HepG2 (cell line): ENCODE data around the gene PLEKHN1. TPM values are rescaled to one million over a fixed set of nuclear protein-coding genes. Genes with fewer than 3 reads are reported as not detected.
A peak's percentile ranks its signal among the peaks of the same experiment; 100 is the strongest.

Source experiments
- ATAC-seq: fragments of 200-7000 bp; cut with Tn5 transposase; 3 replicates; pipeline ENCODE4 v1.9.1; 2020; ENCODE audit warnings: mild to moderate bottlenecking, moderate library complexity
- BruUV-seq: library from RNA; stranded (reverse); fragments of 400-500 nt; replicated peaks from 2 replicates; lab custom pipeline; 2021; lab: Mats Ljungman, UMichigan
- CTCF ChIA-PET: fragments of 300-600 bp; formaldehyde crosslinking; extraction: SDS; loops from one replicate; lab custom pipeline; 2021; ENCODE audit warnings: low total read pairs, inconsistent platforms, low intra/inter-chr PET ratio; lab: Yijun Ruan, JAX
- POLR2A ChIA-PET: fragments of 350-600 bp; sonication (Branson Sonifier 250); formaldehyde crosslinking; loops from one replicate; lab custom pipeline; 2020; ENCODE audit warnings: antibody characterized with exemption, inconsistent platforms; lab: Yijun Ruan, JAX
- DNase-seq: peaks from one replicate; pipeline ENCODE4 v3.0.0-alpha.2; 2015; ENCODE audit warnings: low spot score
- FAIRE-seq: peaks from 3 replicates; lab custom pipeline; 2011; peaks lifted over from hg19 to GRCh38; lab: Jason Lieb, UNC
- H2AFZ ChIP-seq: one replicate; pipeline ENCODE4 v1.6.1; 2011; ENCODE audit warnings: low read length, inconsistent platforms
- H3K27ac ChIP-seq: fragments of 300-600 bp; 3 replicates; pipeline ENCODE4 v1.8.0; 2011; ENCODE audit warnings: mixed run types, mild to moderate bottlenecking, mixed read lengths, low read length, inconsistent platforms; ENCODE audit not compliant: insufficient read depth; ENCODE audit errors: extremely low read length
- H3K27me3 ChIP-seq, 2 experiments: fragments of 200-600 bp in 1 of 2; 2 replicates in 1 of 2; 3 replicates in 1 of 2; pipeline versions ENCODE4 v1.6.0 to v1.8.0; 2011; ENCODE audit warnings: low read length in 2 of 2, mild to moderate bottlenecking in 2 of 2, moderate library complexity in 2 of 2, inconsistent platforms in 1 of 2; ENCODE audit not compliant: insufficient read depth in 2 of 2, control insufficient read depth in 1 of 2
- H3K36me3 ChIP-seq, 2 experiments: fragments of 200-600 bp in 1 of 2; replicated peaks in 1 of 2; 2 replicates in 1 of 2; 3 replicates in 1 of 2; pipeline versions ENCODE4 v1.5.1 to v1.8.0; 2011; ENCODE audit warnings: low read length in 2 of 2, inconsistent platforms in 1 of 2; ENCODE audit not compliant: insufficient read depth in 2 of 2, control insufficient read depth in 1 of 2
- H3K4me1 ChIP-seq: 2 replicates; pipeline ENCODE4 v1.5.1; 2012; ENCODE audit warnings: low read length, inconsistent platforms; ENCODE audit not compliant: insufficient read depth
- H3K4me2 ChIP-seq: 2 replicates; pipeline ENCODE4 v1.6.0; 2011; ENCODE audit warnings: low read depth, low read length, inconsistent platforms
- H3K4me3 ChIP-seq, 3 experiments: fragments of 200-600 bp in 1 of 3; sonication (generic), shearing (Covaris generic) in 1 of 3; replicated peaks in 1 of 3; 2 replicates each; pipeline ENCODE4 v1.5.1; 2011 to 2016; ENCODE audit warnings: low read length in 3 of 3, inconsistent platforms in 2 of 3, low read depth in 2 of 3, mild to moderate bottlenecking in 2 of 3, control low read depth in 1 of 3, mixed read lengths in 1 of 3; ENCODE audit not compliant: insufficient read depth in 1 of 3
- H3K79me2 ChIP-seq: one replicate; pipeline ENCODE4 v1.6.1; 2011; ENCODE audit warnings: low read length, inconsistent platforms; ENCODE audit not compliant: insufficient read depth
- H3K9ac ChIP-seq: 2 replicates; pipeline ENCODE4 v1.6.0; 2011; ENCODE audit warnings: mild to moderate bottlenecking, low read depth, low read length, inconsistent platforms; ENCODE audit not compliant: insufficient read depth
- H3K9me3 ChIP-seq: 2 replicates; pipeline ENCODE4 v1.5.1; 2012; ENCODE audit warnings: mild to moderate bottlenecking, low read length
- H4K20me1 ChIP-seq: 2 replicates; pipeline ENCODE4 v1.6.0; 2011; ENCODE audit warnings: inconsistent platforms, mild to moderate bottlenecking, low read length, moderate library complexity; ENCODE audit not compliant: insufficient read depth
- EEA1 ChIP-seq: sonication (generic); formaldehyde crosslinking; IDR thresholded peaks from 2 replicates; pipeline ENCODE4 v1.5.1; 2020; ENCODE audit warnings: mild to moderate bottlenecking, missing genetic modification reagents, borderline replicate concordance
- FOXK1 ChIP-seq: sonication (generic); formaldehyde crosslinking; IDR thresholded peaks from 2 replicates; pipeline ENCODE4 v1.4.0; 2020; ENCODE audit warnings: low read depth, missing genetic modification reagents, borderline replicate concordance
- KAT7 ChIP-seq: IDR thresholded peaks from 2 replicates; pipeline ENCODE4 v1.6.1; 2018; ENCODE audit warnings: borderline replicate concordance, missing compliant biosample characterization
- KDM1A ChIP-seq: IDR thresholded peaks from 2 replicates; pipeline ENCODE4 v1.6.1; 2016; ENCODE audit warnings: missing compliant biosample characterization
- KDM3A ChIP-seq: IDR thresholded peaks from 2 replicates; pipeline ENCODE4 v1.6.1; 2018; ENCODE audit warnings: low read depth, missing compliant biosample characterization
- MXI1 ChIP-seq: IDR thresholded peaks from 3 replicates; pipeline ENCODE4 v1.6.1; 2012; ENCODE audit warnings: low read depth, low read length, inconsistent platforms, borderline replicate concordance
- NFRKB ChIP-seq: fragments of 450-650 bp; IDR thresholded peaks from 2 replicates; pipeline ENCODE4 v1.6.1; 2017
- PITX1 ChIP-seq: sonication (generic); formaldehyde crosslinking; IDR thresholded peaks from 2 replicates; pipeline ENCODE4 v1.5.1; 2020; ENCODE audit warnings: mild to moderate bottlenecking, missing genetic modification reagents
- RFX3 ChIP-seq: IDR thresholded peaks from 2 replicates; pipeline ENCODE4 v1.6.1; 2016; ENCODE audit warnings: missing biosample characterization, missing genetic modification reagents
- RXRB ChIP-seq: IDR thresholded peaks from 2 replicates; pipeline ENCODE4 v1.6.1; 2016; ENCODE audit warnings: borderline replicate concordance, missing genetic modification reagents, missing compliant biosample characterization
- SP2 ChIP-seq: sonication (generic); formaldehyde crosslinking; IDR thresholded peaks from 2 replicates; pipeline ENCODE4 v1.5.1; 2020; ENCODE audit warnings: mild to moderate bottlenecking, missing genetic modification reagents
- TFDP1 ChIP-seq: IDR thresholded peaks from 2 replicates; pipeline ENCODE4 v1.6.1; 2016; ENCODE audit warnings: missing compliant biosample characterization, missing genetic modification reagents, borderline replicate concordance
- ZBTB43 ChIP-seq: sonication (generic); formaldehyde crosslinking; conservative IDR thresholded peaks from 2 replicates; pipeline ENCODE4 v1.4.0; 2020; ENCODE audit warnings: missing genetic modification reagents
- ZNF207 ChIP-seq: fragments of 450-650 bp; IDR thresholded peaks from 2 replicates; pipeline ENCODE4 v1.6.1; 2016; ENCODE audit warnings: antibody characterized with exemption, borderline replicate concordance
- ZNF3 ChIP-seq: IDR thresholded peaks from 2 replicates; pipeline ENCODE4 v1.7.0; 2017; ENCODE audit warnings: inconsistent platforms
- ZNF484 ChIP-seq: sonication (generic); formaldehyde crosslinking; IDR thresholded peaks from 2 replicates; pipeline ENCODE4 v1.5.1; 2020; ENCODE audit warnings: mild to moderate bottlenecking, low read depth, missing genetic modification reagents, borderline replicate concordance
- ZNF660 ChIP-seq: sonication (generic); formaldehyde crosslinking; IDR thresholded peaks from 2 replicates; pipeline ENCODE4 v1.5.1; 2020; ENCODE audit warnings: mild to moderate bottlenecking, low read depth, missing genetic modification reagents, borderline replicate concordance
- ZNF75D ChIP-seq: sonication (generic); formaldehyde crosslinking; IDR thresholded peaks from 2 replicates; pipeline ENCODE4 v1.8.1; 2023; ENCODE audit warnings: missing genetic modification reagents, mild to moderate bottlenecking, borderline replicate concordance
- ZNF777 ChIP-seq: sonication (generic); formaldehyde crosslinking; IDR thresholded peaks from 2 replicates; pipeline ENCODE4 v1.4.0; 2020; ENCODE audit warnings: missing genetic modification reagents
- ZNF788 ChIP-seq: sonication (generic); formaldehyde crosslinking; IDR thresholded peaks from 2 replicates; pipeline ENCODE4 v1.5.0; 2020; ENCODE audit warnings: mild to moderate bottlenecking, missing genetic modification reagents, borderline replicate concordance
- ZSCAN31 ChIP-seq: sonication (generic); formaldehyde crosslinking; IDR thresholded peaks from 2 replicates; pipeline ENCODE4 v1.5.0; 2020; ENCODE audit warnings: low read depth, mild to moderate bottlenecking, missing genetic modification reagents
- WGBS: methylation state at CpG from one replicate; pipeline ENCODE4 v1.1.6; 2017; ENCODE audit warnings: low lambda C conversion rate; 5-methylcytosine and 5-hydroxymethylcytosine counted together
- in situ Hi-C: cut with HindIII; loops from 2 replicates; pipeline ENCODE4 v1.10.0; 2017; ENCODE audit warnings: low pct_unique_long_range_greater_than_20kb; ENCODE audit not compliant: extremely low pct_ligation_motif_present
- intact Hi-C: fragments of 100-400 bp; cut with micrococcal nuclease; formaldehyde crosslinking; loops from one replicate; pipeline ENCODE4 v1.10.0; 2022; ENCODE audit not compliant: unreplicated experiment
- polyA plus RNA-seq, 8 experiments: library from polyadenylated mRNA; depleted of rRNA in 3 of 8; stranded (reverse) in 7 of 8; unstranded in 1 of 8; fragments of >200 nt; fragmentation: Illumina TruSeq in 4 of 8; extraction: Trizol in 4 of 8; gene quantifications; 2 replicates each; pipeline versions ENCODE4 v1.2.1 to v1.2.3, GENCODE V29; 2011 to 2016; ENCODE audit warnings: low read depth in 4 of 8, missing spikeins in 1 of 8, mixed read lengths in 1 of 8; ENCODE audit not compliant: insufficient read depth in 1 of 8
- total RNA-seq, 5 experiments: library from RNA; depleted of rRNA; stranded (reverse); fragments of >200 nt; fragmentation: Illumina TruSeq; extraction: Trizol; gene quantifications; 2 replicates each; pipeline ENCODE4 v1.2.3, GENCODE V29; 2016; ENCODE audit warnings: low read depth in 1 of 5

PLEKHN1 gene
- total and polyA plus RNA-seq, 2 of the 13 experiments (the other 11 are each of a cell fraction or from before 2014, with no cell fraction given), result 0.42 to 0.58 TPM

GRCh38 chr1:958823-959730 is 7.2 kb upstream of the PLEKHN1 start, which contains the start of gene NOC2L (continued):
- TF ChIP-seq MXI1 (peak; percentile 92; the same call in 1 of the 3 replicates), RXRB (no peak; the same call in 1 of the 2 replicates), KDM1A (CRISPR knock-in tag) (no peak), ZNF660 (CRISPR knock-in tag) (no peak)

- no TSS peak for BruUV-seq
- peak; percentile 65 for ATAC-seq
- ChIA-PET POLR2A (interaction anchor here (0.6 to 1.7 kb wide), 2 partner anchors 19 to 42 kb away, joined by 3 to 10 read pairs; no protein-coding TSS in a partner anchor), CTCF (no interaction called here)
- no peaks in the 10 kb centered on the region for H3K9me3 ChIP-seq
- in situ Hi-C loops, result no loop called here
- no peak overlapping the region for H2AFZ ChIP-seq
- H3K27me3 ChIP-seq, result peaks cover 0 to 4% of the 10 kb centered on the region in 2 experiments; a peak in 1 of 5 replicates
- H3K9ac ChIP-seq, result peak overlapping the region; percentile 75
- peak overlapping the region; percentile 83 to 100 (median 99) for H3K4me3 ChIP-seq
- peaks cover 13% of the 10 kb centered on the region for H4K20me1 ChIP-seq
- intact Hi-C loops, result loop anchor here (2.0 kb wide), 1 partner anchor 19 kb away; no protein-coding TSS in a partner anchor
- H3K4me1 ChIP-seq, result peaks cover 17% of the 10 kb centered on the region
- H3K27ac ChIP-seq, result no peak overlapping the region
- peak overlapping the region; percentile 88 for H3K4me2 ChIP-seq
- FAIRE-seq, result no peak
- WGBS, result 6% methylated on average over 31 of the region's 57 CpGs
- H3K36me3 ChIP-seq, result peaks cover 14 to 28% of the 10 kb centered on the region in 2 experiments
- H3K79me2 ChIP-seq, result peaks cover 21% of the 10 kb centered on the region
- DNase-seq, result no peak
- TF ChIP-seq KAT7, result no peak
- peak; percentile 15; the same call in 1 of the 2 replicates for TF ChIP-seq KDM3A (CRISPR knock-in tag)
- TF ChIP-seq SP2, result no peak
- no peak for TF ChIP-seq ZBTB43 (CRISPR knock-in tag)
- 0 out of 2 replicates have a peak, but pooled peaks have one; percentile 0 for TF ChIP-seq ZNF777 (CRISPR knock-in tag)
- TF ChIP-seq EEA1, result no peak; the same call in 1 of the 2 replicates
- no peak for TF ChIP-seq ZNF484 (CRISPR knock-in tag)
- TF ChIP-seq ZNF3 (CRISPR knock-in tag), result no peak
- no peak for TF ChIP-seq ZNF207
- no peak for TF ChIP-seq PITX1 (CRISPR knock-in tag)
- no peak for TF ChIP-seq ZNF75D (CRISPR knock-in tag)
- 0 out of 2 replicates have a peak, but pooled peaks have one; percentile 0 for TF ChIP-seq ZNF788
- no peak for TF ChIP-seq RFX3
- no peak for TF ChIP-seq NFRKB
- TF ChIP-seq ZSCAN31 (CRISPR knock-in tag), result 0 out of 2 replicates have a peak, but pooled peaks have one; percentile 2
- no peak for TF ChIP-seq TFDP1 (CRISPR knock-in tag)
- no peak for TF ChIP-seq FOXK1 (CRISPR knock-in tag)
These were observed 6.4 kb upstream of the PLEKHN1 start for GRCh38 chr1:959731-960362.
